Calu3 (cell line): ENCODE data around the gene LEF1. TPM values are rescaled to one million over a fixed set of nuclear protein-coding genes. Genes with fewer than 3 reads are reported as not detected.

Experiments used
- BruUV-seq: library from RNA; stranded (reverse); fragments of 400-500 nt; replicated peaks from 2 replicates; lab custom pipeline; 2021; lab: Mats Ljungman, UMichigan
- CTCF ChIA-PET: fragments of 300-600 bp; sonication (Branson Sonifier 250); formaldehyde crosslinking; loops from one replicate; lab custom pipeline; 2022; ENCODE audit warnings: antibody characterized with exemption; lab: Charles Lee
- DNase-seq: peaks from one replicate; pipeline ENCODE4 v3.0.0; 2022
- H3K27ac Mint-ChIP-seq: one replicate; pipeline ENCODE4 v1.8.0; 2022; ENCODE audit warnings: mixed read lengths; ENCODE audit not compliant: unreplicated experiment
- H3K27me3 Mint-ChIP-seq: one replicate; pipeline ENCODE4 v1.8.0; 2022; ENCODE audit warnings: mixed read lengths; ENCODE audit not compliant: unreplicated experiment
- H3K36me3 Mint-ChIP-seq: one replicate; pipeline ENCODE4 v1.8.0; 2022; ENCODE audit warnings: mild to moderate bottlenecking, moderate library complexity, mixed read lengths; ENCODE audit not compliant: insufficient read depth, unreplicated experiment
- H3K4me1 Mint-ChIP-seq: one replicate; pipeline ENCODE4 v1.8.0; 2022; ENCODE audit warnings: mild to moderate bottlenecking, low read depth, mixed read lengths; ENCODE audit not compliant: unreplicated experiment
- H3K4me3 Mint-ChIP-seq: one replicate; pipeline ENCODE4 v1.8.0; 2022; ENCODE audit warnings: mild to moderate bottlenecking, low read depth, moderate library complexity, mixed read lengths; ENCODE audit not compliant: unreplicated experiment
- H3K9me3 Mint-ChIP-seq: one replicate; pipeline ENCODE4 v1.8.0; 2022; ENCODE audit warnings: low read depth, mixed read lengths; ENCODE audit not compliant: unreplicated experiment
- intact Hi-C: fragments of 100-400 bp; cut with micrococcal nuclease; formaldehyde crosslinking; loops from one replicate; pipeline ENCODE4 v1.10.0; 2022; ENCODE audit not compliant: unreplicated experiment
- total RNA-seq: library from RNA; stranded (reverse); gene quantifications from 2 replicates; pipeline ENCODE4 v1.2.3, GENCODE V29; 2022
- TF ChIP-seq, protein P1 (sequence below): fragments of 200-600 bp; IDR thresholded peaks from one replicate; pipeline ENCODE4 v1.8.0; 2022; ENCODE audit warnings: antibody characterized with exemption; ENCODE audit not compliant: unreplicated experiment

Gene LEF1
- total RNA-seq, 1 experiment from 2014 or later: not detected

GRCh38 chr4:108029016-108029720, 139.6 kb downstream of the LEF1 start:
- intact Hi-C loops: no loop called here
- no TSS peak for BruUV-seq
- H3K27ac Mint-ChIP-seq: no peak overlapping the region
- no peaks in the 10 kb centered on the region for H3K4me1 Mint-ChIP-seq
- no peaks in the 10 kb centered on the region for H3K9me3 Mint-ChIP-seq
- no peak overlapping the region for H3K4me3 Mint-ChIP-seq
- CTCF ChIA-PET: interaction anchor here (1.5 kb wide), 1 partner anchor 464 kb away, joined by 4 read pairs; no protein-coding TSS in a partner anchor
- TF ChIP-seq, protein P1, sequence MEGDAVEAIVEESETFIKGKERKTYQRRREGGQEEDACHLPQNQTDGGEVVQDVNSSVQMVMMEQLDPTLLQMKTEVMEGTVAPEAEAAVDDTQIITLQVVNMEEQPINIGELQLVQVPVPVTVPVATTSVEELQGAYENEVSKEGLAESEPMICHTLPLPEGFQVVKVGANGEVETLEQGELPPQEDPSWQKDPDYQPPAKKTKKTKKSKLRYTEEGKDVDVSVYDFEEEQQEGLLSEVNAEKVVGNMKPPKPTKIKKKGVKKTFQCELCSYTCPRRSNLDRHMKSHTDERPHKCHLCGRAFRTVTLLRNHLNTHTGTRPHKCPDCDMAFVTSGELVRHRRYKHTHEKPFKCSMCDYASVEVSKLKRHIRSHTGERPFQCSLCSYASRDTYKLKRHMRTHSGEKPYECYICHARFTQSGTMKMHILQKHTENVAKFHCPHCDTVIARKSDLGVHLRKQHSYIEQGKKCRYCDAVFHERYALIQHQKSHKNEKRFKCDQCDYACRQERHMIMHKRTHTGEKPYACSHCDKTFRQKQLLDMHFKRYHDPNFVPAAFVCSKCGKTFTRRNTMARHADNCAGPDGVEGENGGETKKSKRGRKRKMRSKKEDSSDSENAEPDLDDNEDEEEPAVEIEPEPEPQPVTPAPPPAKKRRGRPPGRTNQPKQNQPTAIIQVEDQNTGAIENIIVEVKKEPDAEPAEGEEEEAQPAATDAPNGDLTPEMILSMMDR: no peak
- H3K27me3 Mint-ChIP-seq: no peaks in the 10 kb centered on the region
- H3K36me3 Mint-ChIP-seq: peaks cover 5% of the 10 kb centered on the region
- no peak for DNase-seq

DNA sequence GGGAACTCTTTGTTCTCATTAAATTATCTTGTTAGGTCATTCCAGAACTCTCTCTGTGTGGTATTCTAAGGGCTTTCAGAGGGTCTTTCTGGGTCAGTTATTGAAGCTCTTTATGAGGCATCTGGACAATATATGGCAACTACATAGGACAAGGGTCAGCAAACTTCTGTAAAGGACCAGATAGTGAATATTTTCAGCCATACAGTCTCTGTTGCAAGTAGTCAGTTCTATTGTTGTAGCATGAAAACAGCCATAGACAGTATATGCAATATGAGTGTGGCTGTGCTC, 143.9 kb downstream of the LEF1 start:
- TF ChIP-seq, protein P1: no peak
- H3K9me3 Mint-ChIP-seq: no peaks in the 10 kb centered on the region
- intact Hi-C loops: no loop called here
- no peak for DNase-seq
- no peaks in the 10 kb centered on the region for H3K27me3 Mint-ChIP-seq
- H3K36me3 Mint-ChIP-seq: peaks cover 5% of the 10 kb centered on the region
- H3K4me3 Mint-ChIP-seq: no peak overlapping the region
- no TSS peak for BruUV-seq
- CTCF ChIA-PET: no interaction called here
- no peak overlapping the region for H3K27ac Mint-ChIP-seq
- H3K4me1 Mint-ChIP-seq: no peaks in the 10 kb centered on the region

DNA sequence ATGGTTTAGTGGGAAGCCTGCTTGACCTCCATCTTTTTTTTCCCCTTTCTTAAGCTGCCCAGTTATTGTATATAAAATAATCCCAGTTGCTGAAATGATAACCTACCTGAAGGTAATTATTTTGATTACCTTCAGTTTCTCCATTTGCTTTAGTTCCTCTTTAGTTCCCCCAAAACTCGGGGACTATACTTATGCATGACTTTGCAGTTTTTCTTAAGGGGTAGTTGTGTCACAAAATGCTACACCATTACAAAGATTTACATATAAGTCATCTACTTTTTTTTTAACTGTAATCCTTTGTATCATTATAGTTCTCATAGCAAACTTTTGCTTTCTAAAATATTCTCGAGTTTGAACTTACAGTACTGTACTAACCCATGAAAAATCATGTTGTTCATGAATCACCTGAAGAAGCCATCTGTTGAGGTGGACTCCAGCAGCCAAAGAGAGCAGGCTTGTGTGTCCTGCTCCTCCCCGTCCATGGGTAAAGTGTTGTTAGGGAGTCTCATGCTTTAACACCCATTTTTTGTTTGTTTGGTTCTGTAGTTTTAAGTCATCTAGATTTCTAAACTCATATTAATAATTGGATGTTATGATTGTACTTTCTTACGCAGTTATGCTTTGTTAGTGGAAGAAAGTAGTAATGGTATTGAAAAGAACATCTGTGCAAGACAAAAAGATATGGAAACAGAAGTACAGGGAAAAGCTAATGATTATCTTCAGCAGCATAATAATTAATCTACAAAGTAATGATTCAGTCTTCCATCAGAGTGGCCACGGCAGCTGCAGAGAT, 144.5 kb downstream of the LEF1 start:
- Mint-ChIP-seq H3K27ac (no peak overlapping the region), H3K4me1 (no peaks in the 10 kb centered on the region), H3K9me3 (no peaks in the 10 kb centered on the region), H3K36me3 (peaks cover 10% of the 10 kb centered on the region), H3K27me3 (no peaks in the 10 kb centered on the region), H3K4me3 (no peak overlapping the region)
- intact Hi-C loops: no loop called here
- BruUV-seq: no TSS peak
- TF ChIP-seq, protein P1: no peak
- CTCF ChIA-PET: no interaction called here
- no peak for DNase-seq

DNA sequence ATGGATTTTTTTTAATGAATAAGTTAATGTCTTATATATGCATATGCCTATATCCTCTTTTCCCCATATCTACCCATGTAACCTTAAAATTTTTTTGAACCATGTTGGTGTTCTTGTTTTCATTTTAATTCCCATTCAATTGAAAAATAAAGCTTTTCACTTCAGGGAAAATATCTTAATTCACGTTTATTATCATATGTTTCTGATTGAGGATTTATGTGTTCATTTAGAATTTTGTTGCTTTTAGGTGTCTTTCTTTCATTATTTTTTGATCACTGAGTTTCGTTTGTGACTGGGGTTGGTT, 149.9 kb downstream of the LEF1 start:
- BruUV-seq: no TSS peak
- intact Hi-C loops: loop anchor here (1.0 to 5.0 kb wide), 2 partner anchors 474 to 553 kb away; no protein-coding TSS in a partner anchor
- Mint-ChIP-seq H3K36me3 (peaks cover 11% of the 10 kb centered on the region), H3K9me3 (no peaks in the 10 kb centered on the region), H3K27ac (no peak overlapping the region), H3K4me1 (no peaks in the 10 kb centered on the region), H3K4me3 (no peak overlapping the region), H3K27me3 (no peaks in the 10 kb centered on the region)
- CTCF ChIA-PET: interaction anchor here (0.7 to 0.9 kb wide), 3 partner anchors 14 to 474 kb away, joined by 3 to 8 read pairs (median 6); no protein-coding TSS in a partner anchor
- TF ChIP-seq, protein P1: no peak
- no peak for DNase-seq
